Hematopoietic multipotent progenitor cell treated with erythropoietin and hydrocortisone succinate and interleukin-3 and kit ligand, for 15 days (in vitro differentiated cells): ENCODE results near the gene PDE4B.
"Not testable (repeated sequence)": the region's sequence is repeated elsewhere in the genome, so short reads cannot be mapped to it uniquely, and the experiment has no call there.

Experiments
- DNase-seq: peaks from one replicate; pipeline ENCODE4 v3.0.0-alpha.2; 2015; ENCODE audit warnings: low spot score

Gene PDE4B

GRCh38 chr1:65814752-65815151, 22.1 kb downstream of the PDE4B start:
- no peak for DNase-seq

- DNase-seq = no peak
Observed at GRCh38 chr1:65817891-65818290, 25.2 kb downstream of the PDE4B start.

- no peak for DNase-seq
Observed at GRCh38 chr1:65818966-65819365, 26.3 kb downstream of the PDE4B start.

- DNase-seq = no peak
Observed at GRCh38 chr1:65820983-65821382, 28.3 kb downstream of the PDE4B start.

GRCh38 chr1:65821386-65821785, 28.7 kb downstream of the PDE4B start:
- DNase-seq = no peak

GRCh38 chr1:65824103-65824502, 31.4 kb downstream of the PDE4B start:
- DNase-seq = no peak

- DNase-seq = no peak
Observed at GRCh38 chr1:65825741-65826140, 33.0 kb downstream of the PDE4B start.

GRCh38 chr1:65826782-65827181, 34.1 kb downstream of the PDE4B start:
- DNase-seq = no peak

- no peak for DNase-seq
Observed at GRCh38 chr1:65827346-65827745, 34.7 kb downstream of the PDE4B start.

- no peak for DNase-seq
Observed at GRCh38 chr1:65830306-65830705, 37.6 kb downstream of the PDE4B start.

- no peak for DNase-seq
Observed at GRCh38 chr1:65832296-65832695, 39.6 kb downstream of the PDE4B start.

- DNase-seq = no peak
Observed at GRCh38 chr1:65836686-65837085, 44.0 kb downstream of the PDE4B start.

- DNase-seq = no peak
Observed at GRCh38 chr1:65840683-65841082, 48.0 kb downstream of the PDE4B start.

GRCh38 chr1:65844296-65844695, 51.6 kb downstream of the PDE4B start:
- DNase-seq = no peak

GRCh38 chr1:65844821-65845534, 52.3 kb downstream of the PDE4B start:
- no peak for DNase-seq

- DNase-seq = no peak
Observed at GRCh38 chr1:65845535-65846060, 52.9 kb downstream of the PDE4B start.

- DNase-seq = no peak
Observed at GRCh38 chr1:65846866-65847265, 54.2 kb downstream of the PDE4B start.

- DNase-seq = no peak
Observed at GRCh38 chr1:65850281-65850680, 57.6 kb downstream of the PDE4B start.

- DNase-seq = not testable (repeated sequence)
Observed at GRCh38 chr1:65856591-65856990, 63.9 kb downstream of the PDE4B start.

- no peak for DNase-seq
Observed at GRCh38 chr1:65866439-65866838, 73.7 kb downstream of the PDE4B start.

- DNase-seq = no peak
Observed at GRCh38 chr1:65872301-65872700, 79.6 kb downstream of the PDE4B start.

- DNase-seq = not testable (repeated sequence)
Observed at GRCh38 chr1:65878342-65878741, 85.6 kb downstream of the PDE4B start.

- DNase-seq = no peak
Observed at GRCh38 chr1:65880611-65881010, 87.9 kb downstream of the PDE4B start.

GRCh38 chr1:65881067-65881594, 88.4 kb downstream of the PDE4B start:
- DNase-seq = no peak
